Esophagus squamous epithelium (tissue), 4 donors: Measurements from ENCODE around the gene SLC26A4.

ENCODE experiments used
- POLR2A ChIP-seq, 4 donors: fragments of 450-650 bp; IDR thresholded peaks; one replicate each; pipeline ENCODE4 v1.6.1; 2017; ENCODE audit warnings: antibody characterized with exemption in 4 of 4, mild to moderate bottlenecking in 4 of 4, moderate library complexity in 3 of 4
- TF ChIP-seq, protein P1 (sequence below), 6 experiments: fragments of 450-650 bp in 4 of 6; fragments of 200-600 bp in 2 of 6; sonication (generic) in 2 of 6; IDR thresholded peaks; one replicate each; pipeline ENCODE4 v1.5.1; 2016 to 2019; ENCODE audit warnings: antibody characterized with exemption in 6 of 6, mild to moderate bottlenecking in 4 of 6, moderate library complexity in 4 of 6

DNA sequence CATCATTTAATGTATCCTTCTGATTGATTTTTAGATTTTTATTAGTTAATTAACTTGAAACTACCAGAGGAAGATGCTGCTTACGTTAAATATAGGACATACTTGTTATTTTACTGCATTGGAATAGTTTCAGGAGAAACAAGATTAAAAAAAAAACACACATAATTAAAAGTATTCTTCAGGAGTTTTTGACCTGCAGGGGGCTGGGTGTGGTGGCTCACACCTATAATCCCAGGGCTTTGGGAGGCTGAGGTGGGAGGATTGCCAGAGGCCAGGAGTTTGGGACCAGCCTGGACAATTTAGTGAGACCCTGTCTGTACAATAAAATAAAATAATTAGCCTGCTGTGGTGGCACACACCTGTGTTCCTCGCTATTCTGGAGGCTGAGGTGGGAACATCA lies 94.0 kb downstream of the SLC26A4 start:
- TF ChIP-seq POLR2A (IDR thresholded peaks at IDR 0.05): no peak
- TF ChIP-seq, protein P1, sequence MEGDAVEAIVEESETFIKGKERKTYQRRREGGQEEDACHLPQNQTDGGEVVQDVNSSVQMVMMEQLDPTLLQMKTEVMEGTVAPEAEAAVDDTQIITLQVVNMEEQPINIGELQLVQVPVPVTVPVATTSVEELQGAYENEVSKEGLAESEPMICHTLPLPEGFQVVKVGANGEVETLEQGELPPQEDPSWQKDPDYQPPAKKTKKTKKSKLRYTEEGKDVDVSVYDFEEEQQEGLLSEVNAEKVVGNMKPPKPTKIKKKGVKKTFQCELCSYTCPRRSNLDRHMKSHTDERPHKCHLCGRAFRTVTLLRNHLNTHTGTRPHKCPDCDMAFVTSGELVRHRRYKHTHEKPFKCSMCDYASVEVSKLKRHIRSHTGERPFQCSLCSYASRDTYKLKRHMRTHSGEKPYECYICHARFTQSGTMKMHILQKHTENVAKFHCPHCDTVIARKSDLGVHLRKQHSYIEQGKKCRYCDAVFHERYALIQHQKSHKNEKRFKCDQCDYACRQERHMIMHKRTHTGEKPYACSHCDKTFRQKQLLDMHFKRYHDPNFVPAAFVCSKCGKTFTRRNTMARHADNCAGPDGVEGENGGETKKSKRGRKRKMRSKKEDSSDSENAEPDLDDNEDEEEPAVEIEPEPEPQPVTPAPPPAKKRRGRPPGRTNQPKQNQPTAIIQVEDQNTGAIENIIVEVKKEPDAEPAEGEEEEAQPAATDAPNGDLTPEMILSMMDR (IDR thresholded peaks at IDR 0.05): no peak
